NCI-H187 treated with DMSO at 0.1 percent for 48 hours (cell line): ENCODE measurements around the gene CLCN6.

Experiments
- DNase-seq: peaks from one replicate; lab custom pipeline; 2025; lab: John Stamatoyannopoulos, UW

The CLCN6 gene

GRCh38 chr1:11879311-11880180 is 73.6 kb downstream of the CLCN6 start:
- DNase-seq, result no peak

DNA sequence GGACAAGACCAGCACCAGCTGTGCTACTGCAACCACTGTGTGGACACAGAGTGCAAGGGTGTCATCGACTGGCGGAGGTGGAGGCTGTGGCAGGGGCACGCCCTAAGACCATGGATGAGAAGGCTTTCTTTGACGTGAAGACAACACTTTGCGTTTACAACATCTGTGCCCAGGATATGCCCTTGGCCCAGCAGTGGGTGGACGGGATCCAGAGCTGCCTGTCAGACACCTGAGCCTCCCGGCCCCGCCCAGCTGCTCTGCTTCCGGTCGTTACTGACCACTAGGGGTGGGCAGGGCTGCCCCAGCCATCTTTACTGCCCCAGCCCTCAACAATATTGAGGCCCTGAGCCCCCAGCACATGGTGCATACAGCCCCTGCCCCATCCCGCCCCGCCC is 74.2 kb downstream of the CLCN6 start:
- no peak for DNase-seq

GRCh38 chr1:11880911-11881748 is 75.1 kb downstream of the CLCN6 start:
- no peak for DNase-seq

- DNase-seq, result no peak
These were observed 75.9 kb downstream of the CLCN6 start for GRCh38 chr1:11881749-11882441.

DNA sequence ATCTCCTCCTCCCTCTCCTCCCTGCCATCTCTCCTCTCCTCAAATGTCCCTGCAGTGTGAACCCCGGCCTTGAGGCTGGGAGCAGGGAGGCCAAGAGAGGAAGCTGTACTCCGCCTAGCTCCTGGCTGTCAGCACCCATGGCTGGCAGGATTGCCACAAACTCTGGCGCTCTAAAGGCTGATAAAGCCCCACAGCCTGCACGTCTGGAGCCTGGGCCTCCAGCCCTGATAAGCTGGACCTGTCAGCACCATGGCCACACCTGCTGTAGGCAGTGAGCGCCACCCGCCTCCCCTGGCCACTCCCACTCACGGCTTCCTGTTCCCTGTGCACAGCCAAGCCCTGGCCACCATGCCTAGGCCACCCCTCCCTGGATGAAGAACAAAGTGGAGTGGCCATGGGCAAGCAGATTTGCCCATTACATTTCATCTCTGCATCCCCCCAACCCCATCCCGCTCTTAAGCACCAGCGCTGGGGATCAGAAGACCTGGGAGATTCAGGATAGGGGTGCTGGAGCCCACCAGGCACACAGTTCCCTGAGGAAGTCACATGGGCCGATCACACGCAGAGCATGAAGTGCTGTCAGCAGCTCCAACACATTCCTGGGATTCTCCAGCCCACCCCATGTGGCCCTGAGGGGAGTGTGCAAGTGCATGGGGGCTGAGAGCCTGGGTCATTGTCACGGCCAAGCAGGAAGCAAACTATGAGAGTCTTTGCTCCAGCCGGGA is 77.0 kb downstream of the CLCN6 start:
- DNase-seq, result no peak

DNA sequence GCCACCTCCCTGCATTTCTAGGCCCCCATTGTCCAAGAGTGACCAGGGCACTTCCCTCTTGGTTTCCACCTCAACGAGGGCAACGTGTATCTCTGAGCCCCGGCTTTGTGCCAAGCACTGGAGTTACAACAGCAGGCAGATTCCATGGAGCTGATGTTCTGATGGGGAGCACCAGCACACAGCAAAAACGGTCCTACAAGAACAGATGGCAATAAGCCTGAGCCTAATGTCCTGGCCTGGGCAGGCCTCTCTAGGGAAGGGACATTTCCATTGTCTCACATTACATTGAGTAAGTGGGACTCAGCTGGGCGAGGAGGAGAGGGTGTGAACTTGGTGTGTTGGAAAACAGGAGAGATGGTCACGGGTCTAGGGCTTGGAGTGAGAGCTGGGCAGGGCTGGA is 79.9 kb downstream of the CLCN6 start:
- no peak for DNase-seq

DNA sequence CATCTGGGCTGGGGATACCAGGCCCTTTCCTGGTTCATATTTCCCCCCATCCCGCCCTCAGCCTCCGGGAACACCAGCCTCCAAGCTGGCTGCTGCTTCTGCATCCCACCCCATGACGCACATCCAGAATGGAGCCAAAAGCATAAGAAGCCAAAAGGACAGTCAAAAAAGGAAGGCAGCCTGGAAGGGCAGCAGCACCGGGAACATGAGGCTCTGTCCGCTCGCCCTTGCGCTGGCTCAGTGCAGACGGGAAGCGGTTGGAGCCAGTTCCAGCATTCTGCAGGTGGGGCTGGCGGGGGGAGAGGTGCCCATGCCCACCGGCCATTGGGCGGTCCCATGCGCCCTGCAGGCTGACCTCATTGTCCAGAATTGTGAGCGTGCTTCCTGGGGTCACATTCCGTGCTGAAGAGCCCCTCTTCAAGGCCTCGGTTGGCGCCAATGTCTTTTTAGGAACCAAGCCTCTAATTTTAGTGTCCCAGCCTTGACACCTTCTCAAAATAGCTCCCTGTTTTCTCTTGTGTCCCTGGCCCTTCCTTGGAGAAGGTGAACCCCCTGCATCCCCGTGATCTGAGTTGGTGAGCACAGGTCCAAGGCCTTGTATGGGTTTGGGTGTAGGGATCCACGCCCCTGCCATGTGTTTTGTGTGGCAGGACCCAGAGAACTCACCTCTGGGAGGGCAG is 81.1 kb downstream of the CLCN6 start:
- no peak for DNase-seq

GRCh38 chr1:11887666-11888007 is 81.6 kb downstream of the CLCN6 start:
- DNase-seq, result no peak

GRCh38 chr1:11888206-11888876 is 82.3 kb downstream of the CLCN6 start:
- no peak for DNase-seq

GRCh38 chr1:11888877-11889208 is 82.9 kb downstream of the CLCN6 start:
- DNase-seq, result no peak

DNA sequence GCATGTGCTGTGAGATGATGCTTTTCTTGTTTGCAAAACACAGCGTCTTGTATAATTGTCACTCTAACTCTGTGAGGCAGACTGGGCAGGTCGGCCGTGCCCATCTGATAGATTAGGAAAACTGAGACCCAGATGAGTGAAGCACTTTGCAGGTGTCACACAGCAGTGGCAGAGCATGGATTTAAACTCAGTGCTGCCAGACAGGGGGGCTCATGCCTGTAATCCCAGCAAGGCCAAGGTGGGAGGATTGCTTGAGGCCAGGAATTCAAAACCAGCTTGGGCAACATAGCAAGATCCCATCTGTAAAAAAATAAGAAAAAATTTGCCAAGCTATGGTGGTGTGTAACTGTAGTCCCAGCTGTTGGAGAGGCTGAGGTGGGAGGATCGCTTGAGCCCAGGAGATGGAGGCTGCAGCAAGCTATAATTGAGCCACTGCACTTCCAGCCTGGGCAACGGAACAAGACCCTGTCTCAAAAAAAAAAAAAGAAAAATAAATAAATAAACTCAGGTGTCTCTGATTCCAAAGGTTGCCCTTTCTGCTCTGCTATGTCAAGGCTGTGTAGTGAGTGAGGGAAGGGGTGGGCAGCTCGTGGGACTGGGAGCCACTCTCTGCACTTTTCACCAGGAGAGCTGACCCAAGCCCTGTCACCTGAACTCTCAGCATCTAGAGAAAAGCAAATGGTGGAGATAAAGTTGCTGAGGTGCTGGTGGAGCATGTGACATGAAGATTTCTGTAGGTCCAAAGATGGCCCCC is 85.6 kb downstream of the CLCN6 start:
- DNase-seq, result no peak
